Fibroblast of lung (primary cell): ENCODE data around the gene ZNF333. TPM values are rescaled to one million over a fixed set of nuclear protein-coding genes. Genes with fewer than 3 reads are reported as not detected.

Source experiments
- DNase-seq, 2 donors: peaks; one replicate each; pipeline versions ENCODE4 v3.0.0 to v3.0.0-alpha.2; 2010; ENCODE audit warnings: low read depth in 2 of 2
- H2AFZ ChIP-seq: 2 replicates; pipeline ENCODE4 v1.5.1; 2012; ENCODE audit warnings: low read length, control low read depth, inconsistent platforms
- H3K27ac ChIP-seq: 2 replicates; pipeline ENCODE4 v1.5.1; 2011; ENCODE audit warnings: low read length, control low read depth; ENCODE audit not compliant: insufficient read depth
- H3K27me3 ChIP-seq: 2 replicates; pipeline ENCODE4 v1.5.1; 2011; ENCODE audit warnings: mild to moderate bottlenecking, low read length; ENCODE audit not compliant: control insufficient read depth, insufficient read depth
- H3K36me3 ChIP-seq: 2 replicates; pipeline ENCODE4 v1.5.1; 2011; ENCODE audit warnings: low read length; ENCODE audit not compliant: control insufficient read depth, insufficient read depth
- H3K4me1 ChIP-seq: 2 replicates; pipeline ENCODE4 v1.5.1; 2011; ENCODE audit warnings: low read length; ENCODE audit not compliant: control insufficient read depth, insufficient read depth; ENCODE audit errors: extremely low read depth
- H3K4me2 ChIP-seq: 2 replicates; pipeline ENCODE4 v1.5.1; 2011; ENCODE audit warnings: low read length, control low read depth; ENCODE audit not compliant: insufficient read depth; ENCODE audit errors: extremely low read depth
- H3K4me3 ChIP-seq, 4 experiments: fragments of 200-600 bp in 1 of 4; sonication (generic) in 1 of 4; replicated peaks in 1 of 4; 2 replicates each; pipeline ENCODE4 v1.5.1; 2011 to 2016; ENCODE audit warnings: low read length in 4 of 4, low read depth in 3 of 4, mild to moderate bottlenecking in 3 of 4, control low read depth in 2 of 4, inconsistent platforms in 1 of 4, mixed read lengths in 1 of 4; ENCODE audit not compliant: insufficient read depth in 1 of 4; ENCODE audit errors: control extremely low read depth in 1 of 4
- H3K79me2 ChIP-seq: 2 replicates; pipeline ENCODE4 v1.5.1; 2012; ENCODE audit warnings: mild to moderate bottlenecking, low read length, inconsistent platforms; ENCODE audit not compliant: control insufficient read depth, insufficient read depth
- H3K9ac ChIP-seq: 2 replicates; pipeline ENCODE4 v1.5.1; 2011; ENCODE audit warnings: mild to moderate bottlenecking, low read length, control low read depth; ENCODE audit not compliant: insufficient read depth
- H3K9me3 ChIP-seq: 2 replicates; pipeline ENCODE4 v1.5.1; 2012; ENCODE audit warnings: low read depth, low read length; ENCODE audit not compliant: control insufficient read depth, insufficient read depth
- H4K20me1 ChIP-seq: 2 replicates; pipeline ENCODE4 v1.5.1; 2011; ENCODE audit warnings: low read length; ENCODE audit not compliant: control insufficient read depth, insufficient read depth; ENCODE audit errors: extremely low read depth
- EZH2 ChIP-seq: IDR thresholded peaks from 2 replicates; pipeline ENCODE4 v1.5.1; 2012; ENCODE audit warnings: low read length, control low read depth, mild to moderate bottlenecking; ENCODE audit errors: missing control alignments
- polyA plus RNA-seq, 2 donors: library from polyadenylated mRNA; depleted of rRNA in 1 of 2; stranded (reverse) in 1 of 2; unstranded in 1 of 2; fragments of >200 nt; gene quantifications; 2 replicates each; pipeline ENCODE4 v1.2.1, GENCODE V29; 2011 to 2012; ENCODE audit warnings: missing spikeins in 1 of 2
- total RNA-seq: library from RNA; depleted of rRNA; stranded (reverse); fragments of >200 nt; gene quantifications from 2 replicates; pipeline ENCODE4 v1.2.1, GENCODE V29; 2014
- TF ChIP-seq, protein P1 (sequence below), 2 donors: IDR thresholded peaks in 1 of 2; conservative IDR thresholded peaks in 1 of 2; 1 replicate in 1 of 2; 2 replicates in 1 of 2; pipeline ENCODE4 v1.5.1; 2011 to 2012; ENCODE audit warnings: low read length in 2 of 2, control low read depth in 1 of 2, inconsistent platforms in 1 of 2, low read depth in 1 of 2, mild to moderate bottlenecking in 1 of 2

The ZNF333 gene
- total and polyA plus RNA-seq, 2 donors (not counting 1 experiment from before 2014, with no cell fraction given) = 10.0 to 26.9 TPM

- H3K27ac ChIP-seq = no peak overlapping the region
- no peak overlapping the region for H3K4me2 ChIP-seq
- H3K9ac ChIP-seq = no peak overlapping the region
- no peak overlapping the region for H3K4me3 ChIP-seq
- DNase-seq = no peak
- H3K27me3 ChIP-seq = no peaks in the 10 kb centered on the region
- no peak overlapping the region for H2AFZ ChIP-seq
- H3K36me3 ChIP-seq = no peaks in the 10 kb centered on the region
- H3K4me1 ChIP-seq = no peaks in the 10 kb centered on the region
- H3K9me3 ChIP-seq = no peaks in the 10 kb centered on the region
- H3K79me2 ChIP-seq = no peaks in the 10 kb centered on the region
- no peaks in the 10 kb centered on the region for H4K20me1 ChIP-seq
- TF ChIP-seq, protein P1, sequence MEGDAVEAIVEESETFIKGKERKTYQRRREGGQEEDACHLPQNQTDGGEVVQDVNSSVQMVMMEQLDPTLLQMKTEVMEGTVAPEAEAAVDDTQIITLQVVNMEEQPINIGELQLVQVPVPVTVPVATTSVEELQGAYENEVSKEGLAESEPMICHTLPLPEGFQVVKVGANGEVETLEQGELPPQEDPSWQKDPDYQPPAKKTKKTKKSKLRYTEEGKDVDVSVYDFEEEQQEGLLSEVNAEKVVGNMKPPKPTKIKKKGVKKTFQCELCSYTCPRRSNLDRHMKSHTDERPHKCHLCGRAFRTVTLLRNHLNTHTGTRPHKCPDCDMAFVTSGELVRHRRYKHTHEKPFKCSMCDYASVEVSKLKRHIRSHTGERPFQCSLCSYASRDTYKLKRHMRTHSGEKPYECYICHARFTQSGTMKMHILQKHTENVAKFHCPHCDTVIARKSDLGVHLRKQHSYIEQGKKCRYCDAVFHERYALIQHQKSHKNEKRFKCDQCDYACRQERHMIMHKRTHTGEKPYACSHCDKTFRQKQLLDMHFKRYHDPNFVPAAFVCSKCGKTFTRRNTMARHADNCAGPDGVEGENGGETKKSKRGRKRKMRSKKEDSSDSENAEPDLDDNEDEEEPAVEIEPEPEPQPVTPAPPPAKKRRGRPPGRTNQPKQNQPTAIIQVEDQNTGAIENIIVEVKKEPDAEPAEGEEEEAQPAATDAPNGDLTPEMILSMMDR (conservative IDR thresholded peaks at IDR 0.05 in 1 of 2, IDR thresholded peaks at IDR 0.05 in 1 of 2; ENCODE audit: low read depth in 1 of 2, low read length in 2 of 2) = no peak
- TF ChIP-seq EZH2 = no peak
Measured at GRCh38 chr19:14678199-14678598, 11.6 kb upstream of the ZNF333 start.

GRCh38 chr19:14682084-14682483 is 7.8 kb upstream of the ZNF333 start:
- no peak overlapping the region for H3K9ac ChIP-seq
- H3K4me3 ChIP-seq = no peak overlapping the region
- no peaks in the 10 kb centered on the region for H4K20me1 ChIP-seq
- H3K36me3 ChIP-seq = no peaks in the 10 kb centered on the region
- H3K27me3 ChIP-seq = no peaks in the 10 kb centered on the region
- TF ChIP-seq, protein P1 (conservative IDR thresholded peaks at IDR 0.05 in 1 of 2, IDR thresholded peaks at IDR 0.05 in 1 of 2; ENCODE audit: low read depth in 1 of 2, low read length in 2 of 2) = no peak
- no peaks in the 10 kb centered on the region for H3K4me1 ChIP-seq
- H3K4me2 ChIP-seq = no peak overlapping the region
- no peak overlapping the region for H2AFZ ChIP-seq
- no peak for DNase-seq
- H3K79me2 ChIP-seq = no peaks in the 10 kb centered on the region
- no peak overlapping the region for H3K27ac ChIP-seq
- no peaks in the 10 kb centered on the region for H3K9me3 ChIP-seq

- H3K4me2 ChIP-seq = no peak overlapping the region
- no peak overlapping the region for H2AFZ ChIP-seq
- no peaks in the 10 kb centered on the region for H3K79me2 ChIP-seq
- H3K27me3 ChIP-seq = no peaks in the 10 kb centered on the region
- no peak overlapping the region for H3K4me3 ChIP-seq
- H3K9me3 ChIP-seq = no peaks in the 10 kb centered on the region
- no peaks in the 10 kb centered on the region for H3K4me1 ChIP-seq
- no peak for DNase-seq
- H4K20me1 ChIP-seq = no peaks in the 10 kb centered on the region
- TF ChIP-seq EZH2 = no peak
- TF ChIP-seq, protein P1 (conservative IDR thresholded peaks at IDR 0.05 in 1 of 2, IDR thresholded peaks at IDR 0.05 in 1 of 2; ENCODE audit: low read depth in 1 of 2, low read length in 2 of 2) = no peak
- no peak overlapping the region for H3K9ac ChIP-seq
- H3K36me3 ChIP-seq = no peaks in the 10 kb centered on the region
- H3K27ac ChIP-seq = no peak overlapping the region
Measured at GRCh38 chr19:14683439-14683838, 6.4 kb upstream of the ZNF333 start.
